HepG2 (cell line): ENCODE measurements around the gene ESYT3. TPM values are rescaled to one million over a fixed set of nuclear protein-coding genes. Genes with fewer than 3 reads are reported as not detected.

Experiments used
- ATAC-seq: fragments of 200-7000 bp; cut with Tn5 transposase; 3 replicates; pipeline ENCODE4 v1.9.1; 2020; ENCODE audit warnings: mild to moderate bottlenecking, moderate library complexity
- BruUV-seq: library from RNA; stranded (reverse); fragments of 400-500 nt; replicated peaks from 2 replicates; lab custom pipeline; 2021; lab: Mats Ljungman, UMichigan
- CTCF ChIA-PET: fragments of 300-600 bp; formaldehyde crosslinking; extraction: SDS; loops from one replicate; lab custom pipeline; 2021; ENCODE audit warnings: low total read pairs, inconsistent platforms, low intra/inter-chr PET ratio; lab: Yijun Ruan, JAX
- POLR2A ChIA-PET: fragments of 350-600 bp; sonication (Branson Sonifier 250); formaldehyde crosslinking; loops from one replicate; lab custom pipeline; 2020; ENCODE audit warnings: antibody characterized with exemption, inconsistent platforms; lab: Yijun Ruan, JAX
- DNase-seq: peaks from one replicate; pipeline ENCODE4 v3.0.0-alpha.2; 2015; ENCODE audit warnings: low spot score
- FAIRE-seq: peaks from 3 replicates; lab custom pipeline; 2011; peaks lifted over from hg19 to GRCh38; lab: Jason Lieb, UNC
- H2AFZ ChIP-seq: one replicate; pipeline ENCODE4 v1.6.1; 2011; ENCODE audit warnings: low read length, inconsistent platforms
- H3K27ac ChIP-seq: fragments of 300-600 bp; 3 replicates; pipeline ENCODE4 v1.8.0; 2011; ENCODE audit warnings: mixed run types, mild to moderate bottlenecking, mixed read lengths, low read length, inconsistent platforms; ENCODE audit not compliant: insufficient read depth; ENCODE audit errors: extremely low read length
- H3K27me3 ChIP-seq, 2 experiments: fragments of 200-600 bp in 1 of 2; 2 replicates in 1 of 2; 3 replicates in 1 of 2; pipeline versions ENCODE4 v1.6.0 to v1.8.0; 2011; ENCODE audit warnings: low read length in 2 of 2, mild to moderate bottlenecking in 2 of 2, moderate library complexity in 2 of 2, inconsistent platforms in 1 of 2; ENCODE audit not compliant: insufficient read depth in 2 of 2, control insufficient read depth in 1 of 2
- H3K36me3 ChIP-seq, 2 experiments: fragments of 200-600 bp in 1 of 2; replicated peaks in 1 of 2; 2 replicates in 1 of 2; 3 replicates in 1 of 2; pipeline versions ENCODE4 v1.5.1 to v1.8.0; 2011; ENCODE audit warnings: low read length in 2 of 2, inconsistent platforms in 1 of 2; ENCODE audit not compliant: insufficient read depth in 2 of 2, control insufficient read depth in 1 of 2
- H3K4me1 ChIP-seq: 2 replicates; pipeline ENCODE4 v1.5.1; 2012; ENCODE audit warnings: low read length, inconsistent platforms; ENCODE audit not compliant: insufficient read depth
- H3K4me2 ChIP-seq: 2 replicates; pipeline ENCODE4 v1.6.0; 2011; ENCODE audit warnings: low read depth, low read length, inconsistent platforms
- H3K4me3 ChIP-seq, 3 experiments: fragments of 200-600 bp in 1 of 3; sonication (generic), shearing (Covaris generic) in 1 of 3; replicated peaks in 1 of 3; 2 replicates each; pipeline ENCODE4 v1.5.1; 2011 to 2016; ENCODE audit warnings: low read length in 3 of 3, inconsistent platforms in 2 of 3, low read depth in 2 of 3, mild to moderate bottlenecking in 2 of 3, control low read depth in 1 of 3, mixed read lengths in 1 of 3; ENCODE audit not compliant: insufficient read depth in 1 of 3
- H3K79me2 ChIP-seq: one replicate; pipeline ENCODE4 v1.6.1; 2011; ENCODE audit warnings: low read length, inconsistent platforms; ENCODE audit not compliant: insufficient read depth
- H3K9ac ChIP-seq: 2 replicates; pipeline ENCODE4 v1.6.0; 2011; ENCODE audit warnings: mild to moderate bottlenecking, low read depth, low read length, inconsistent platforms; ENCODE audit not compliant: insufficient read depth
- H3K9me3 ChIP-seq: 2 replicates; pipeline ENCODE4 v1.5.1; 2012; ENCODE audit warnings: mild to moderate bottlenecking, low read length
- H4K20me1 ChIP-seq: 2 replicates; pipeline ENCODE4 v1.6.0; 2011; ENCODE audit warnings: inconsistent platforms, mild to moderate bottlenecking, low read length, moderate library complexity; ENCODE audit not compliant: insufficient read depth
- BORCS8-MEF2B ChIP-seq: sonication (generic); formaldehyde crosslinking; IDR thresholded peaks from 2 replicates; pipeline ENCODE4 v1.8.0; 2022; ENCODE audit warnings: mild to moderate bottlenecking, missing genetic modification reagents
- JUND ChIP-seq: sonication (generic); formaldehyde crosslinking; IDR thresholded peaks from 2 replicates; pipeline ENCODE4 v1.8.0; 2022; ENCODE audit warnings: mild to moderate bottlenecking, missing genetic modification reagents
- MBD4 ChIP-seq: IDR thresholded peaks from 2 replicates; pipeline ENCODE4 v1.6.1; 2012; ENCODE audit warnings: low read length, inconsistent platforms, borderline replicate concordance
- PLRG1 ChIP-seq: fragments of 450-650 bp; conservative IDR thresholded peaks from 2 replicates; pipeline ENCODE4 v1.6.1; 2016
- SAP130 ChIP-seq: IDR thresholded peaks from 2 replicates; pipeline ENCODE4 v1.6.1; 2016; ENCODE audit warnings: low read depth
- STAT5B ChIP-seq: sonication (generic); formaldehyde crosslinking; IDR thresholded peaks from 2 replicates; pipeline ENCODE4 v1.4.0; 2020; ENCODE audit warnings: missing genetic modification reagents
- ZNF17 ChIP-seq: sonication (generic); formaldehyde crosslinking; IDR thresholded peaks from 2 replicates; pipeline ENCODE4 v1.5.0; 2020; ENCODE audit warnings: mild to moderate bottlenecking, missing genetic modification reagents
- ZNF30 ChIP-seq: sonication (generic); formaldehyde crosslinking; IDR thresholded peaks from 2 replicates; pipeline ENCODE4 v1.5.0; 2020; ENCODE audit warnings: mild to moderate bottlenecking, missing genetic modification reagents
- ZNF383 ChIP-seq: sonication (generic); formaldehyde crosslinking; IDR thresholded peaks from 2 replicates; pipeline ENCODE4 v1.4.0; 2020; ENCODE audit warnings: missing genetic modification reagents, mild to moderate bottlenecking, borderline replicate concordance
- ZSCAN29 ChIP-seq: sonication (generic); formaldehyde crosslinking; conservative IDR thresholded peaks from 2 replicates; pipeline ENCODE4 v1.4.0; 2020; ENCODE audit warnings: mild to moderate bottlenecking, missing genetic modification reagents
- WGBS: methylation state at CpG from one replicate; pipeline ENCODE4 v1.1.6; 2017; ENCODE audit warnings: low lambda C conversion rate; 5-methylcytosine and 5-hydroxymethylcytosine counted together
- in situ Hi-C: cut with HindIII; loops from 2 replicates; pipeline ENCODE4 v1.10.0; 2017; ENCODE audit warnings: low pct_unique_long_range_greater_than_20kb; ENCODE audit not compliant: extremely low pct_ligation_motif_present
- intact Hi-C: fragments of 100-400 bp; cut with micrococcal nuclease; formaldehyde crosslinking; loops from one replicate; pipeline ENCODE4 v1.10.0; 2022; ENCODE audit not compliant: unreplicated experiment
- polyA plus RNA-seq, 8 experiments: library from polyadenylated mRNA; depleted of rRNA in 3 of 8; stranded (reverse) in 7 of 8; unstranded in 1 of 8; fragments of >200 nt; fragmentation: Illumina TruSeq in 4 of 8; extraction: Trizol in 4 of 8; gene quantifications; 2 replicates each; pipeline versions ENCODE4 v1.2.1 to v1.2.3, GENCODE V29; 2011 to 2016; ENCODE audit warnings: low read depth in 4 of 8, missing spikeins in 1 of 8, mixed read lengths in 1 of 8; ENCODE audit not compliant: insufficient read depth in 1 of 8
- total RNA-seq, 5 experiments: library from RNA; depleted of rRNA; stranded (reverse); fragments of >200 nt; fragmentation: Illumina TruSeq; extraction: Trizol; gene quantifications; 2 replicates each; pipeline ENCODE4 v1.2.3, GENCODE V29; 2016; ENCODE audit warnings: low read depth in 1 of 5
- TF ChIP-seq, protein P1 (sequence below): sonication (generic); formaldehyde crosslinking; IDR thresholded peaks from 2 replicates; pipeline ENCODE4 v1.5.1; 2020; ENCODE audit warnings: mild to moderate bottlenecking, missing genetic modification reagents, borderline replicate concordance
- TF ChIP-seq, protein P2 (sequence below): sonication (generic); formaldehyde crosslinking; conservative IDR thresholded peaks from 2 replicates; pipeline ENCODE4 v1.4.0; 2020; ENCODE audit warnings: missing genetic modification reagents
- TF ChIP-seq, protein P3 (sequence below): sonication (generic); formaldehyde crosslinking; IDR thresholded peaks from 2 replicates; pipeline ENCODE4 v1.5.1; 2020; ENCODE audit warnings: missing genetic modification reagents, mild to moderate bottlenecking, borderline replicate concordance

The ESYT3 gene
- total and polyA plus RNA-seq, 2 of the 13 experiments (the other 11 are each of a cell fraction or from before 2014, with no cell fraction given): 1.5 to 4.1 TPM

DNA sequence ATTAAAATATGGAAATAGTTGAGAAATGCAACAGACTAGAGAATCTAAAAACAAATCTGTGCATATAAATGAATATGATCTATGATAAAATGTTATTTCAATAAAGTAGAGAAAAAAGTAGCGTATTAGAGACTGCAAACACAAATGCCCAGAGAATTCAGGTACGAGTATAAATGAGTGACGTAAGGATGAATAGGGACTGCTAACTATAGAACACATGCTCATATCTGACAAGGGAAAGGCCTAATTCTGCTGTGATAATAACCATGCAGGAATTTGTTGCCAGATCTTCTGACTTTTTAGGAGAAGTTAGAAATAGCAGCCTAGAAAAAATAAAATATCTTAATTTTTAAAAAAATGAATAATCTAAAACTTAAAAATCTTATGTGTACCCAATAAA lies 73.1 kb downstream of the ESYT3 start:
- ChIA-PET POLR2A (no interaction called here), CTCF (no interaction called here)
- H3K9me3 ChIP-seq: no peaks in the 10 kb centered on the region
- H3K27me3 ChIP-seq: no peaks in the 10 kb centered on the region
- no peak overlapping the region for H3K27ac ChIP-seq
- H3K4me3 ChIP-seq: no peak overlapping the region
- WGBS: 80% methylated on average over 3 of the region's 3 CpGs
- H4K20me1 ChIP-seq: no peaks in the 10 kb centered on the region
- ATAC-seq (no peak), DNase-seq (no peak), FAIRE-seq (no peak)
- H3K9ac ChIP-seq: no peak overlapping the region
- intact Hi-C loops (no loop called here), in situ Hi-C loops (no loop called here)
- no peaks in the 10 kb centered on the region for H3K79me2 ChIP-seq
- H3K36me3 ChIP-seq: 0 out of 5 replicates have a peak, but pooled peaks cover 0 to 6% of the 10 kb centered on the region in 2 experiments
- no peaks in the 10 kb centered on the region for H3K4me1 ChIP-seq
- no TSS peak for BruUV-seq
- no peak overlapping the region for H2AFZ ChIP-seq
- no peak overlapping the region for H3K4me2 ChIP-seq
- TF ChIP-seq, protein P1, sequence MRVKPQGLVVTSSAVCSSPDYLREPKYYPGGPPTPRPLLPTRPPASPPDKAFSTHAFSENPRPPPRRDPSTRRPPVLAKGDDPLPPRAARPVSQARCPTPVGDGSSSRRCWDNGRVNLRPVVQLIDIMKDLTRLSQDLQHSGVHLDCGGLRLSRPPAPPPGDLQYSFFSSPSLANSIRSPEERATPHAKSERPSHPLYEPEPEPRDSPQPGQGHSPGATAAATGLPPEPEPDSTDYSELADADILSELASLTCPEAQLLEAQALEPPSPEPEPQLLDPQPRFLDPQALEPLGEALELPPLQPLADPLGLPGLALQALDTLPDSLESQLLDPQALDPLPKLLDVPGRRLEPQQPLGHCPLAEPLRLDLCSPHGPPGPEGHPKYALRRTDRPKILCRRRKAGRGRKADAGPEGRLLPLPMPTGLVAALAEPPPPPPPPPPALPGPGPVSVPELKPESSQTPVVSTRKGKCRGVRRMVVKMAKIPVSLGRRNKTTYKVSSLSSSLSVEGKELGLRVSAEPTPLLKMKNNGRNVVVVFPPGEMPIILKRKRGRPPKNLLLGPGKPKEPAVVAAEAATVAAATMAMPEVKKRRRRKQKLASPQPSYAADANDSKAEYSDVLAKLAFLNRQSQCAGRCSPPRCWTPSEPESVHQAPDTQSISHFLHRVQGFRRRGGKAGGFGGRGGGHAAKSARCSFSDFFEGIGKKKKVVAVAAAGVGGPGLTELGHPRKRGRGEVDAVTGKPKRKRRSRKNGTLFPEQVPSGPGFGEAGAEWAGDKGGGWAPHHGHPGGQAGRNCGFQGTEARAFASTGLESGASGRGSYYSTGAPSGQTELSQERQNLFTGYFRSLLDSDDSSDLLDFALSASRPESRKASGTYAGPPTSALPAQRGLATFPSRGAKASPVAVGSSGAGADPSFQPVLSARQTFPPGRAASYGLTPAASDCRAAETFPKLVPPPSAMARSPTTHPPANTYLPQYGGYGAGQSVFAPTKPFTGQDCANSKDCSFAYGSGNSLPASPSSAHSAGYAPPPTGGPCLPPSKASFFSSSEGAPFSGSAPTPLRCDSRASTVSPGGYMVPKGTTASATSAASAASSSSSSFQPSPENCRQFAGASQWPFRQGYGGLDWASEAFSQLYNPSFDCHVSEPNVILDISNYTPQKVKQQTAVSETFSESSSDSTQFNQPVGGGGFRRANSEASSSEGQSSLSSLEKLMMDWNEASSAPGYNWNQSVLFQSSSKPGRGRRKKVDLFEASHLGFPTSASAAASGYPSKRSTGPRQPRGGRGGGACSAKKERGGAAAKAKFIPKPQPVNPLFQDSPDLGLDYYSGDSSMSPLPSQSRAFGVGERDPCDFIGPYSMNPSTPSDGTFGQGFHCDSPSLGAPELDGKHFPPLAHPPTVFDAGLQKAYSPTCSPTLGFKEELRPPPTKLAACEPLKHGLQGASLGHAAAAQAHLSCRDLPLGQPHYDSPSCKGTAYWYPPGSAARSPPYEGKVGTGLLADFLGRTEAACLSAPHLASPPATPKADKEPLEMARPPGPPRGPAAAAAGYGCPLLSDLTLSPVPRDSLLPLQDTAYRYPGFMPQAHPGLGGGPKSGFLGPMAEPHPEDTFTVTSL: no peak
- TF ChIP-seq, protein P2, sequence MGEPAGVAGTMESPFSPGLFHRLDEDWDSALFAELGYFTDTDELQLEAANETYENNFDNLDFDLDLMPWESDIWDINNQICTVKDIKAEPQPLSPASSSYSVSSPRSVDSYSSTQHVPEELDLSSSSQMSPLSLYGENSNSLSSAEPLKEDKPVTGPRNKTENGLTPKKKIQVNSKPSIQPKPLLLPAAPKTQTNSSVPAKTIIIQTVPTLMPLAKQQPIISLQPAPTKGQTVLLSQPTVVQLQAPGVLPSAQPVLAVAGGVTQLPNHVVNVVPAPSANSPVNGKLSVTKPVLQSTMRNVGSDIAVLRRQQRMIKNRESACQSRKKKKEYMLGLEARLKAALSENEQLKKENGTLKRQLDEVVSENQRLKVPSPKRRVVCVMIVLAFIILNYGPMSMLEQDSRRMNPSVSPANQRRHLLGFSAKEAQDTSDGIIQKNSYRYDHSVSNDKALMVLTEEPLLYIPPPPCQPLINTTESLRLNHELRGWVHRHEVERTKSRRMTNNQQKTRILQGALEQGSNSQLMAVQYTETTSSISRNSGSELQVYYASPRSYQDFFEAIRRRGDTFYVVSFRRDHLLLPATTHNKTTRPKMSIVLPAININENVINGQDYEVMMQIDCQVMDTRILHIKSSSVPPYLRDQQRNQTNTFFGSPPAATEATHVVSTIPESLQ (CRISPR knock-in tag): no peak
- TF ChIP-seq JUND (CRISPR knock-in tag) (no peak), ZSCAN29 (CRISPR knock-in tag) (no peak), MBD4 (no peak), ZNF17 (CRISPR knock-in tag) (no peak), ZNF383 (CRISPR knock-in tag) (no peak), BORCS8-MEF2B (CRISPR knock-in tag) (no peak), PLRG1 (no peak), STAT5B (CRISPR knock-in tag) (no peak), SAP130 (CRISPR knock-in tag) (no peak), ZNF30 (CRISPR knock-in tag) (no peak)
- TF ChIP-seq, protein P3, sequence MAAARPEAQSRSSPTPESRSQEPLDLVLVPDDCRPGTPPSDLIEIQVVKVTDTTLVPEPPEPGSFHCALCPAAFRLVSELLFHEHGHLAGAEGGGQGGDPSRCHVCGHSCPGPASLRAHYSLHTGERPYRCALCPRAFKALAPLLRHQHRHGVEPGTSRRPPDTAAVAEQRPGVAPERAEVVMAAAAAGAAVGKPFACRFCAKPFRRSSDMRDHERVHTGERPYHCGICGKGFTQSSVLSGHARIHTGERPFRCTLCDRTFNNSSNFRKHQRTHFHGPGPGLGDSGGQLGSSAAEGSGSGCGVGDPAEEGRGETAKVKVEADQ (CRISPR knock-in tag): no peak
